ENCODE measurements around the gene KCNG2. TPM values are rescaled to one million over a fixed set of nuclear protein-coding genes. Genes with fewer than 3 reads are reported as not detected.

Gene KCNG2
- total and polyA plus RNA-seq, 2 of the 13 experiments (the other 11 are each of a cell fraction or from before 2014, with no cell fraction given) = not detected

GRCh38 chr18:79923896-79924585, 126.3 kb downstream of the KCNG2 start:
- no peak overlapping the region for H3K4me2 ChIP-seq (ENCODE audit: low read depth, low read length)
- intact Hi-C loops (cut with micrococcal nuclease; ENCODE audit: unreplicated experiment) = no loop called here
- no peaks in the 10 kb centered on the region for H3K27me3 ChIP-seq (ENCODE audit: control insufficient read depth in 1 of 2, insufficient read depth in 2 of 2, low read length in 2 of 2)
- H3K4me3 ChIP-seq (replicated peaks in 1 of 3; ENCODE audit: insufficient read depth in 1 of 3, low read depth in 2 of 3, low read length in 3 of 3) = no peak overlapping the region
- CTCF ChIA-PET (ENCODE audit: low intra/inter-chr PET ratio, low total read pairs) = no interaction called here
- 95% methylated on average over 26 of the region's 26 CpGs for WGBS (ENCODE audit: low lambda C conversion rate)
- no TSS peak for BruUV-seq (replicated peaks)
- ATAC-seq (no peak), DNase-seq (ENCODE audit: low spot score) (no peak), FAIRE-seq (no peak)
- H4K20me1 ChIP-seq (ENCODE audit: insufficient read depth, low read length) = peaks cover 69% of the 10 kb centered on the region
- peaks cover 46% of the 10 kb centered on the region for H3K79me2 ChIP-seq (ENCODE audit: insufficient read depth, low read length)
- H3K9ac ChIP-seq (ENCODE audit: insufficient read depth, low read depth, low read length) = no peak overlapping the region
- H3K27ac ChIP-seq (ENCODE audit: extremely low read length, insufficient read depth, low read length) = no peak overlapping the region
- H3K9me3 ChIP-seq (ENCODE audit: low read length) = no peaks in the 10 kb centered on the region
- no peak overlapping the region for H2AFZ ChIP-seq (ENCODE audit: low read length)
- peaks cover 8 to 53% of the 10 kb centered on the region in 2 experiments for H3K36me3 ChIP-seq (replicated peaks in 1 of 2; ENCODE audit: control insufficient read depth in 1 of 2, insufficient read depth in 2 of 2, low read length in 2 of 2)
- TF ChIP-seq ZNF577 (CRISPR knock-in tag; IDR thresholded peaks at IDR 0.05; ENCODE audit: borderline replicate concordance, low read depth) (no peak), ZNF768 (CRISPR knock-in tag; IDR thresholded peaks at IDR 0.05) (no peak), ZNF512 (CRISPR knock-in tag; IDR thresholded peaks at IDR 0.05) (no peak), RBAK (CRISPR knock-in tag; IDR thresholded peaks at IDR 0.05) (no peak), NFATC3 (CRISPR knock-in tag; IDR thresholded peaks at IDR 0.05) (no peak)
- no peaks in the 10 kb centered on the region for H3K4me1 ChIP-seq (ENCODE audit: insufficient read depth, low read length)
- POLR2A ChIA-PET = no interaction called here
- in situ Hi-C loops (cut with HindIII; ENCODE audit: extremely low pct_ligation_motif_present, low pct_unique_long_range_greater_than_20kb) = no loop called here

Data from HepG2 (cell line).